KMS-11 (cell line): ENCODE measurements around the gene STAT5B.
A peak's percentile ranks its signal among the peaks of the same experiment; 100 is the strongest.

ENCODE experiments used
- H2AFZ ChIP-seq: fragments of 200-600 bp; sonication (generic); 2 replicates; pipeline ENCODE4 v1.6.1; 2016; ENCODE audit warnings: antibody characterized with exemption, mixed run types, low read depth
- H3K27ac ChIP-seq: fragments of 200-600 bp; sonication (generic); 2 replicates; pipeline ENCODE4 v1.6.1; 2016; ENCODE audit warnings: mild to moderate bottlenecking, mixed run types
- H3K27me3 ChIP-seq: fragments of 200-600 bp; sonication (generic); 2 replicates; pipeline ENCODE4 v1.6.1; 2017; ENCODE audit warnings: mild to moderate bottlenecking, low read depth, mixed run types, moderate library complexity; ENCODE audit not compliant: insufficient read depth
- H3K36me3 ChIP-seq: fragments of 200-600 bp; sonication (generic); 2 replicates; pipeline ENCODE4 v1.6.1; 2017; ENCODE audit warnings: mild to moderate bottlenecking, mixed run types; ENCODE audit not compliant: insufficient read depth
- H3K4me1 ChIP-seq: fragments of 200-600 bp; sonication (generic); 2 replicates; pipeline ENCODE4 v1.6.1; 2016; ENCODE audit warnings: mild to moderate bottlenecking, low read depth, mixed run types; ENCODE audit not compliant: poor library complexity, severe bottlenecking
- H3K4me2 ChIP-seq: fragments of 200-600 bp; sonication (generic); 2 replicates; pipeline ENCODE4 v1.7.0; 2016; ENCODE audit warnings: mild to moderate bottlenecking, mixed run types
- H3K4me3 ChIP-seq: fragments of 200-600 bp; sonication (generic); IDR thresholded peaks from 2 replicates; pipeline ENCODE4 v1.6.1; 2017; ENCODE audit warnings: low read depth, low read length, mixed read lengths; ENCODE audit not compliant: insufficient read depth
- H3K79me2 ChIP-seq: fragments of 200-600 bp; sonication (generic); 2 replicates; pipeline ENCODE4 v1.6.1; 2016; ENCODE audit warnings: low read depth, mixed run types; ENCODE audit not compliant: insufficient read depth
- H3K9ac ChIP-seq: fragments of 200-600 bp; sonication (generic); 2 replicates; pipeline ENCODE4 v1.6.1; 2016; ENCODE audit warnings: mild to moderate bottlenecking, mixed run types
- H4K20me1 ChIP-seq: fragments of 200-600 bp; sonication (generic); 2 replicates; pipeline ENCODE4 v1.6.1; 2016; ENCODE audit warnings: mild to moderate bottlenecking, mixed run types; ENCODE audit not compliant: insufficient read depth
- TF ChIP-seq, protein P1 (sequence below): fragments of 200-600 bp; sonication (generic); conservative IDR thresholded peaks from 2 replicates; pipeline ENCODE4 v1.6.1; 2017; ENCODE audit warnings: low read depth, mild to moderate bottlenecking, antibody characterized with exemption, low read length, moderate library complexity, mixed read lengths

The STAT5B gene

GRCh38 chr17:42281571-42282096 lies 5.4 kb upstream of the STAT5B start:
- Histone ChIP-seq H3K36me3 (no peaks in the 10 kb centered on the region), H3K4me3 (no peak overlapping the region), H3K4me1 (peaks cover 6% of the 10 kb centered on the region), H3K27me3 (no peaks in the 10 kb centered on the region; the same call in 1 of the 2 replicates), H4K20me1 (no peaks in the 10 kb centered on the region), H3K4me2 (no peak overlapping the region), H3K9ac (no peak overlapping the region), H3K27ac (no peak overlapping the region), H2AFZ (no peak overlapping the region), H3K79me2 (no peaks in the 10 kb centered on the region)
- TF ChIP-seq, protein P1, sequence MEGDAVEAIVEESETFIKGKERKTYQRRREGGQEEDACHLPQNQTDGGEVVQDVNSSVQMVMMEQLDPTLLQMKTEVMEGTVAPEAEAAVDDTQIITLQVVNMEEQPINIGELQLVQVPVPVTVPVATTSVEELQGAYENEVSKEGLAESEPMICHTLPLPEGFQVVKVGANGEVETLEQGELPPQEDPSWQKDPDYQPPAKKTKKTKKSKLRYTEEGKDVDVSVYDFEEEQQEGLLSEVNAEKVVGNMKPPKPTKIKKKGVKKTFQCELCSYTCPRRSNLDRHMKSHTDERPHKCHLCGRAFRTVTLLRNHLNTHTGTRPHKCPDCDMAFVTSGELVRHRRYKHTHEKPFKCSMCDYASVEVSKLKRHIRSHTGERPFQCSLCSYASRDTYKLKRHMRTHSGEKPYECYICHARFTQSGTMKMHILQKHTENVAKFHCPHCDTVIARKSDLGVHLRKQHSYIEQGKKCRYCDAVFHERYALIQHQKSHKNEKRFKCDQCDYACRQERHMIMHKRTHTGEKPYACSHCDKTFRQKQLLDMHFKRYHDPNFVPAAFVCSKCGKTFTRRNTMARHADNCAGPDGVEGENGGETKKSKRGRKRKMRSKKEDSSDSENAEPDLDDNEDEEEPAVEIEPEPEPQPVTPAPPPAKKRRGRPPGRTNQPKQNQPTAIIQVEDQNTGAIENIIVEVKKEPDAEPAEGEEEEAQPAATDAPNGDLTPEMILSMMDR = no peak

DNA sequence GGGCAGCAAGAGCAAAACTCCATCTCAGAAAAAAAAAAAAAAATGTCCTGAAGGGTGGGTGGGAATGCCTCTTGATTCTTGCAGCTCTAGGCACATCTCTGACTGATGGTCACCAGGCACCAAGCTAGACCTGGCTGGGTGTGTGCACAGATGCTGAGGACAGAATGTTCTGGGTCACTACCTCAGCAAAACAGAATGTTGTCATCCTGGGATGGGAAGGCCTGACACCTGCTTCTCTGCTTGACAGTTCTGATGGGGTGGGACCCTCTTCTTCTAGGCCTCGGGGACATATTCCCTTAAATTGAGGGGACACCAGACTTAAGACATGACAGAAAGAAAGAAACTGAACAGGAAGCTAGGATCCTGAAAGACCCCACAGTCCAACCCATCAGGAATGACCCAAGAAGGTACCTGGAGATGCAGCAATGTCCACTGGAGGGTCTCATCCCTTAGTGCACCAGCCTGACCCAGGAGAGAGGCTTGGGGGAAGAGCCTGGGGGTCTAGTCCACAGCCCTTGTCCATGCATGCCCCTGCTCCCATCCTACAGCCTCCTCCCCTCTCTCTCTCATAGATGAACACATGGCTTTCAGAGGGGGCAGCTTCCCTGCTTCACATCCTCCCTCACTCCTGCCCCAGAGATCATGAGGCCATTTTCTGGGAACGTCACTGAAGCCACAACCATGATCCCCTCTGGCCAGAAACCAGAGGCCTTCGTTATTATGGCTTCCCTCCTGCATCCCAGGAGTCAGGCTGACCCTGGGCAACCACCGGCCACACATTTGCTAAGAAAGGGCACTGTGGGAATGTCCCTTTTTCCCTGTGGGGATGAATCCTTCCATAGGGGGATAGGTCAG lies 3.8 kb upstream of the STAT5B start:
- Histone ChIP-seq H3K27me3 (no peaks in the 10 kb centered on the region; the same call in 1 of the 2 replicates), H2AFZ (no peak overlapping the region), H3K79me2 (peaks cover 6% of the 10 kb centered on the region; the same call in 1 of the 2 replicates), H3K9ac (no peak overlapping the region), H3K27ac (no peak overlapping the region), H3K4me2 (no peak overlapping the region), H3K36me3 (no peaks in the 10 kb centered on the region), H4K20me1 (no peaks in the 10 kb centered on the region), H3K4me3 (no peak overlapping the region), H3K4me1 (peaks cover 11% of the 10 kb centered on the region)
- TF ChIP-seq, protein P1 = no peak

GRCh38 chr17:42277342-42277712 lies 1.1 kb upstream of the STAT5B start:
- H4K20me1 ChIP-seq = no peaks in the 10 kb centered on the region
- H3K4me2 ChIP-seq = no peak overlapping the region
- TF ChIP-seq, protein P1 = no peak
- no peak overlapping the region for H3K9ac ChIP-seq
- H3K27ac ChIP-seq = no peak overlapping the region
- no peaks in the 10 kb centered on the region for H3K36me3 ChIP-seq
- no peaks in the 10 kb centered on the region; the same call in 1 of the 2 replicates for H3K27me3 ChIP-seq
- H3K4me1 ChIP-seq = peaks cover 19% of the 10 kb centered on the region
- peaks cover 33% of the 10 kb centered on the region; the same call in 1 of the 2 replicates for H3K79me2 ChIP-seq
- H2AFZ ChIP-seq = peak overlapping the region; percentile 99; the same call in 1 of the 2 replicates
- no peak overlapping the region for H3K4me3 ChIP-seq

DNA sequence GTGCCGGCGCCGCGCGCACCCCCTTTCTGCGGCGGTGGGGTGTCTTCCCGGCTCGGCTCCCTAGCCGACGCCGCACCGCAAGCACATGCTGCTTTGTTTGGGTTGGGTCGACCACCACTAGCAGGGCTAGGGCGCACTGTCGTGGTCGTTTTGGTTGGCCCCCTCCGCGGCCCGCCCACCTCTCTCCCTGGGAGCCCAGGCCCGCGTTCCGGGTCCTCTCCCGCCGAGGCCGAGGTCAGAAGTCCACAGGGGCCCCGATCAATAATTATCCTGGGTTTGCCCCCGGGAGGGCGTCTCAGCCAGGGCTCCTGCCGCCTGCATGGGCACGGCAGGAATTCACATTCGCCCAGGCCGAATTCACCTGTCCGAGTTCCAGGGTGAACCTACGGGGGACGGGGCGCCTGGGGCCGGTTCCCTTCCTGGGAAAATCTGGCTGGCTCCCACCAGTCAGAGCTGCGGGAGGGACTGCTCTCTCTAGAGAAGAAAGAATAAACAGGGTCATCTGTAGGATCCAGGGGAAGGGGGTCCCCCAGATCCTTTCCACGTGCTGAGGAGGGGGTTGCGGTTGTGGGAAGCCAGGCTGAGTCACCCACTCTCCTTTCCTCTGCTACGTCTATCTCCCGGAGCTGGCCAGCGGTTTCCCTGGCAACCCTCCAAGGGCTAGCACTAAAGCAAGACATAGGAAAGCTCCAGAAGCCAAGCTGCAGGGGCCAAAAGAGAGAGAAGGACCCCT lies 584 bp upstream of the STAT5B start:
- Histone ChIP-seq H3K36me3 (no peaks in the 10 kb centered on the region), H3K4me3 (no peak overlapping the region), H3K27ac (peak overlapping the region; percentile 33; the same call in 1 of the 2 replicates), H3K27me3 (no peaks in the 10 kb centered on the region; the same call in 1 of the 2 replicates), H2AFZ (peak overlapping the region; percentile 99), H3K9ac (peak overlapping the region; percentile 93), H3K4me1 (peaks cover 19% of the 10 kb centered on the region), H3K4me2 (peak overlapping the region; percentile 77), H3K79me2 (peaks cover 39% of the 10 kb centered on the region; the same call in 1 of the 2 replicates), H4K20me1 (no peaks in the 10 kb centered on the region)
- TF ChIP-seq, protein P1 = no peak
